Measurements from ENCODE around the gene NUP107.
A peak's percentile ranks its signal among the peaks of the same experiment; 100 is the strongest.

NUP107 gene

DNA sequence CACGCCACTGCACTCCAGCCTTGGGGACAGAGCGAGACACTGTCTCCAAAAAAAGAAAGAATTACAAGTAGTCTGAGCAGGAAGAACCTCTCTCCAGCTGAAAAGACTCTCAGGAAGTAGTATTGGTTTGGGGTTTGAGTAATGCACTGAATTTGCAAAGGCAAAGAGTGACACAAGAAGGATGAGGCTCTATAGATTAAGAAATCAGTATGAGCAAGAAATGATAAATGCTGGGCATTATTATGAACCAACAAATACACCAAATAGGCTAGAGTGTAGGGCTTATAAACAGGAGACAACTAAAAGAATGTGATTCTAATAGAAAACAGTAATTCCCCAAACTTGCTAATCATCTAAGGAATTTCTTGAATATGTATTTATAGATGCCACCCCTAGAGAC, 56.6 kb downstream of the NUP107 start:
- DNase-seq: no peak

GRCh38 chr12:68745376-68745903, 58.7 kb downstream of the NUP107 start:
- no peak for DNase-seq

DNA sequence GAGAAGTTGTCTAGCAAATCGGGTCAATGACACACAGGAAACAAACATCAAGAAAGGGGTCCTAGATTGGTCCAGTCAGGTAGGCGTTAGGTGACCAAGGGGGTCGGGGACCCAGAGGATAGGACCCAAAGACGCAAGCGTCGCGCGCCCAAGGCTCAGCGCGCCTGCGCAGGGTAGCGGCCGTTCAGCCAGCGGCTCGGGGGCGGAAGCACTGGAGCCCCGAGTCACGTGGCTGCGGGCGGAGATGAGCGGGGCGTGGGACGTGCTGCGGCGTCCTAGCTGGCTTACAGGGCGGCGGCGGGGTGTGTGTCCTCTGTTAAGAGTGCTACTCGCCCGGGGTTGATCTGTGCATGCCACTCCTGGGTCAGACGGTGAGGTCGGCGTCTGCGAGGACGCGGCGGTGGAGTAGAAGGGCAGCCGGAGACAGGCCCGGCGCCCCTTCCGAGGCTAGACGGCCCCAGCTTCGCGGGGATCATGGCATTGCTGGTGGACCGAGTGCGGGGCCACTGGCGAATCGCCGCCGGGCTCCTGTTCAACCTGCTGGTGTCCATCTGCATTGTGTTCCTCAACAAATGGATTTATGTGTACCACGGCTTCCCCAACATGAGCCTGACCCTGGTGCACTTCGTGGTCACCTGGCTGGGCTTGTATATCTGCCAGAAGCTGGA, 59.3 kb downstream of the NUP107 start, which contains the start of gene SLC35E3:
Gene SLC35E3 (plus strand): TSS at position 273 of the 668 bp plus-strand sequence. CDS start 202 bp downstream, at position 475.
- DNase-seq: peak; percentile 78 to 89

DNA sequence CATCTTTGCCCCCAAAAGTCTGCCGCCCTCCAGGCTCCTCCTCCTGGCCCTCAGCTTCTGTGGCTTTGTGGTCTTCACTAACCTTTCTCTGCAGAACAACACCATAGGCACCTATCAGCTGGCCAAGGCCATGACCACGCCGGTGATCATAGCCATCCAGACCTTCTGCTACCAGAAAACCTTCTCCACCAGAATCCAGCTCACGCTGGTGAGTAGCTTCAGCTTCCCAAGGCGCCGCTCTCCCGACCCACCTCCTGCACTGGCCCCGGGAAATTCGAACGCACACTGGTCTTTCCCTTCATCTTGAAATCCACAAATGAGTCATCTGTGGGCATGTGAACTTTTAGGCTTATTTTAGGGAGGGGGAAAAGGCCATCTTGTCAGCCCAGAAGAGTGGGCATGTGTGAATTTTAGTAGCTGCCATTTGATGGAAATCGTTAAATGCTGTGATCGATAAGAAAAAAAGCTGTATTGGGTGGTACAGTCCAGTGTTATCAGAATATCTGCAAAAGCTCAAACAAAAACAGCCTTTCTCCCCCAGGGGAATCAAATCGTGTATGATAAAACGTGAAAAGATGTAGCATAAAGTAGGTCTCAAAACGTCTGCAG, 59.9 kb downstream of the NUP107 start:
- DNase-seq: peak; percentile 11 to 26

DNA sequence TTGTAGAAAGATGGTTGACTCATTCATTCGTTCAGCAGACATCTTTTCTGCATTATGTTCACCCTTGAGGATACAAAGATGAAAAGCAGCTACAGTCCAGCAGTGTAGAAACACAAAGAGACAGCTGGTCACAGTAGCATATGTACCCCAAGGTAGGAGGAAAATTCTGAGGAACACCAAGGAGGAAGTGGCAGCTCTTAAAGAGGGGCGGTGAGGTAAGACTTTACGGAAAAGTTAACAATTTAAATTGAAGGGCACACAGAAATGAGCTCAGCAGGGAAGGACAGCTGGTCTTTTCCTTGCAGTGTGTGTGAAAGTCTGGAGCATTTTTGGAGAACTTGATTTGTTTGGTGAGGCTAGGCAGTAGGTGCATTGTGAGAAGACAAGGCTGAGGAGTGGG, 62.7 kb downstream of the NUP107 start:
- no peak for DNase-seq

GRCh38 chr12:68749861-68750260, 63.1 kb downstream of the NUP107 start:
- DNase-seq: no peak

GRCh38 chr12:68750506-68750905, 63.7 kb downstream of the NUP107 start:
- no peak for DNase-seq

DNA sequence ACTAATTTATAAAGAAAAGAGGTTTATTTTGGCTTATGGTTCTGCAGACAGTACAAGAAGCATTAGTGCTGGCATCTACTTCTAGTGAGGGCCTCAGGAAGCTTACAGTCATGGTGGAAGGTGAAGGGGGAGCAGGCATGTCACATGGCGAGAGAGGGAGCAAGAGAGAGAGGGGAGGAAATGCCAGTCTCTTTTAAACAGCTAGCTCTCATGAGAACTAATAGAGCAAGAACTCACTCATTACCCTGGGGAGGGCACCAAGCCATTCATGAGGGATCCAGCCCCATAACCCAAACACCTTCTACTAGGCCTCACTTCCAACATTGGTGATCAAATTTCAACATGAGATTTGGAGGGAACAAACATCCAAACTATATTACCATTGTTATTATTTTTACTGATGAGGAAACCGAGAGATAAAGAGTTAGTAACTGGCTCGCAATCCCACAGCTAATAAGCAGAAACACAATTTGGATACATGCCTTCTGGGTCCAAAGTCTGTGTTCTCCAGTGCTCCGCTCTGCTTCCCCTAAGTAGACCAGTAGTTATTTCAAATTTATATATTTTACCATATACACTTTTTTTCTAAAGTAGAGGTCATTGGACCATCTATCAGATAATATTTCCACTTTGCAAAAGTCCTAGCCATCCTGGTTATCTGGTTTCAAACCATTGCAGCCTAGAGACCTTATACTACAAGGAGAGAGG, 68.9 kb downstream of the NUP107 start:
- no peak for DNase-seq

DNA sequence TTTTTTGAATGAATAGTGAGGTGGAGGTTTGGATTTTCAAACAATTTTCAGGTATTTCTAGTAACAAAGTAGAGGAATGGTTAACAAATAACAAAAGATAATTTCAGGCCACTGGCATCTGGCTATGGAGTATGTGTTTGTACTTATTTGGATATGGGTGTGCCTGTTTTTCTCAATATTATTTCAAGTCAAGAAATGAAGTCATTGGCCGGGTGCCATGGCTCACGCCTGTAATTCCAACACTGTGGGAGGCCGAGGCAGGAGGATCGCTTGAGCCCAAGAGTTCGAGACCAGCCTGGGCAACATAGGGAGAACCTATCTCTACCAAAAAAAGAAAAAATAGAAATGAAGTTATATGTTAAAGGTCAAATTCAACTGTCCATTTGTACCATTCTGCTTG, 73.1 kb downstream of the NUP107 start:
- no peak for DNase-seq

GRCh38 chr12:68760806-68761441, 74.1 kb downstream of the NUP107 start:
- no peak for DNase-seq

- no peak for DNase-seq
Observed at GRCh38 chr12:68761442-68761812, 74.6 kb downstream of the NUP107 start.

- no peak for DNase-seq
Observed at GRCh38 chr12:68761901-68762630, 75.3 kb downstream of the NUP107 start.

DNA sequence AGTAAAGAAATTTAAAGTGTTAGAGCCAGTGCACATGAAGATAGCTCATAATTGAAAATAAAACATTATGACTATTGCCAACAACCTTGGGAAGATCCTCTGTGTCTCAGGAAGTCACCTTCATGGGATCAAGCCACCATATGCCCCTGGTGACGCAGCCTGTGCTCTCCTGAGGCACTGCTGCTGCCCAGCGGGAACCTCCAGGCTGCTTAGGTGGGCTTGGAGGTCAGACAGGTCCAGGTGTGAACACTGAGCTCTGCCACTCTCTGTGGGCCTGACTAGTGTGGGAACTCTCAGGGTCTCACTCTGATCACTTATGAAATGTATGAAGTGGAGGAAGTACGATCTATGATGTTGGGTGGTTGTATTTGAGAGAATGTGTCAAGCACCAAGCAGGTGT, 75.9 kb downstream of the NUP107 start:
- peak in 1 of 2 experiments; percentile 63 for DNase-seq

DNA sequence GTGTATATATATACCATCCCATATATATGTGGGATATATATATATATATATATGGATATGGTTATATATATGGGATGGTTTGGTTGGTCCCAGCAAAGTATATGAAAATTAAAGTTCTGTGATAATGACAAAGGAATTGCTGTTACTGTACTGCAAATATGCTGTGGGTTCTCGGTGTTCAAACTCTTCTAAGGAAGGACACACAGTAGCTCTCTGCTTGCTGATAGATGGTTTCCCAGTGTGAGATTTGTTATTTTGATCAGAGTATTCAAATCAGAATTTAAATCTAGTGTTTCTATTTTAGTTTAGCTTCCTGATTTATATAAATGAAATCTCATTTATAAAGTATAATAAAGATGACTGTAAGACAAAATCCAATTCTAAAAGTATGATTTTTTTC, 78.9 kb downstream of the NUP107 start:
- DNase-seq: no peak

DNA sequence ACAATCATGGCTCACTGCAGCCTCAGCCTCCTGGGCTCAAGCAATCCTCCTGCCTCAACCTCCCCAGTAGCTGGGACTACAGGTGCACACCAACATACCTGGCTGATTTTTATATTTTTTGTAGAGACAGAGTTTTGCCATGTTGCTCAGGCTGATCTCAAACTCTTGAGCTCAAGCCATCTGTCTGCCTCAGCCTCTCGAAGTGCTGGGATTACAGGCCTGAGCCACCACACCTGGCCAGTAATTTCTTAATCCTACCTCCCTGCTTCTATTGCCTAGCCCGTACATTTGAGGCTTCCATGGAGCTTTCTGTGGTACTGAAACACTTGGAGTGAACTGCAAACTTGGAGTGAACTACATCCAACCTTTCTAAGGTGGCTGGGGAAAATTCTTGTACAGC, 79.9 kb downstream of the NUP107 start:
- peak; percentile 60 to 89 for DNase-seq

DNA sequence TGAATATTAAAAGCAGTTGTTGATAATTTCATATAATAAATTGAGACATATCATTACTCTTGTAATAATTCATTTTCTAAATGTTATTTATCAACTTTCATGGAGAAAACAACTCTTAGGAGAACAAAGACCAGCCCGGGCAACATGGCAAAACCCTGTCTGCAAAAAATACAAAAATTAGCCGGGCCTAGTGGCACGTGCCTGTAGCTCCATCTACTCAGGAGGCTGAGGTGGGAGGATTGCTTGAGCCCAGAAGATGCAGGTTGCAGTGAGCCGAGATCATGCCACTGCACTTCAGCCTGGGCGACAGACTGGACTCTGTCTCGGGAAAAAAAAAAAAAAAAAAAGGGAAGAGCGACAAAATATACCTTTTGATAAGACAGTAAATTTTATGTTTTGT, 80.4 kb downstream of the NUP107 start:
- DNase-seq: peak in 1 of 2 experiments; percentile 10

DNA sequence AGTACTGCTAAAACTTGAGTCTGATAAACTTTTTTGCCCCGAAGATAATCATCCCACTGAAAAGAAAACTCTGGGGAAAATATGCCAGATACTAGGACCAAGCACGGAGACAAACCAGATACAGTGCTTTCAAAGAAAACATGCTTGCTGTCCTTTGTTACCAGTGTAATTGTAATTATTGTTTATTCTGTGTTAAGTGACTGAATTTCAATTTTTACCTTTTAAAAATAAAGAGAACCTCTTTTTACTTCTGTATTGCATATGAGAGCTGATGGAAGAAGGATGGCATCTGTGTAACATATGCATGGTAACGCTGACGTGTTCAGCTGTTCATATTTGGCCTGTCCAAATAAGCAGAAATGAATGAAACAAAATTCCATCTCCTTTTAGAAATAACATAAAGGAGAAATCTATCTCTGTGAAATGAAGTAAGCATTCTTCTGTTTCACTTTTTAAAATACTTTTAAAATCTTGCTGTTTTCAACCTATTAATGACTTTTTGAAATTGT, 81.7 kb downstream of the NUP107 start:
- no peak for DNase-seq

DNA sequence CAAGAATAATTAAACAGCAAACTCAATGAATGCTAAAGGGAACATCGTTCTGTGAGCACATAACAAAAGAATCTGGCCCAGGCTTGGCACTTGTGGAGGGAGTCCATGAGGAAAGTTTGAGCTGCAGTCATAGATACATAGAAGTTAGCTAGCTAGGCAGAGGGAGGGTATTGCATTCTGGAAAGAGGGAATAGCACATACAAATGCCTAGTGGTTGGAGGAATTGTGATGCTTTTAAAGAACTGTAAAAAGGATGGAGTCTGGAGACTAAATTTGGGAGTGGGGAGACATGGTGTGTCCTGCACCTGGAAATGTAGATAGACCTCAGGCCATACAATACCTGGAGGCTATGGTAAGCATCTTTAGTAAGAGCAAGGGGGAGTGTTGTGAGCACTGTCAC, 83.2 kb downstream of the NUP107 start:
- DNase-seq: no peak

DNA sequence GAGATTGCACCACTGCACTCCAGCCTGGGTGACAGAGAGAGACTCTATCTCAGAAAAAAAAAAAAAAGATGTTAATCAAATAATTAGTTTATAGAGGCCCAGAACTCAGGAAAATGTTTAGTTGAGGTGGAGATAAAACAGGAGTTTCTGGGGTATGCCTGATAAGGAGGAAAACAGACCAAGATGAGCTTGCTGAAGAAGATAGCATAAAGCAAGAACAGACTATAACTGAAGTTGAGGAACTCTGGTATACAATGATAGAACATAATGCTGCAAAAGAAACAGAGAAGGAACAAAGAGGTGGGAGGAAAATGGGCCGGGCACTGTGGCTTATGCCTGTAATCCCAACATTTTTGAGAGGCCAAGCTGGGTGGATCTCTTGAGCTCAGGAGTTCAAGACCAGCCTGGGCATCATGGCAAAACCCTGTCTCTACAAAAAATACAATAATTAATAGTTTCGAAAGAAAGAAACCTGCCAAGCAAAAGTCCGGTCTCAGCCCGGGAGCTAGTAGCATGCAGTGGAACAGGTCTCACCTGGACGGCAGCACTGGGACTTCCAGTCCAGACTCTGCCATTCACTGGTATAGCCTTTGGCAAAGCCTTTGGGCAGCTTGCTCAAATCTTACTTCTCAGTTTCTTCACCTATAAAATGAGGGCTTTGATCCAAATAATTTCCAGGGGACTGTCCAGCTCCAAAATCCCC, 84.6 kb downstream of the NUP107 start:
- DNase-seq: no peak

- no peak for DNase-seq
Observed at GRCh38 chr12:68772714-68773113, 85.9 kb downstream of the NUP107 start.

GRCh38 chr12:68773582-68773981, 86.8 kb downstream of the NUP107 start:
- DNase-seq: no peak

DNA sequence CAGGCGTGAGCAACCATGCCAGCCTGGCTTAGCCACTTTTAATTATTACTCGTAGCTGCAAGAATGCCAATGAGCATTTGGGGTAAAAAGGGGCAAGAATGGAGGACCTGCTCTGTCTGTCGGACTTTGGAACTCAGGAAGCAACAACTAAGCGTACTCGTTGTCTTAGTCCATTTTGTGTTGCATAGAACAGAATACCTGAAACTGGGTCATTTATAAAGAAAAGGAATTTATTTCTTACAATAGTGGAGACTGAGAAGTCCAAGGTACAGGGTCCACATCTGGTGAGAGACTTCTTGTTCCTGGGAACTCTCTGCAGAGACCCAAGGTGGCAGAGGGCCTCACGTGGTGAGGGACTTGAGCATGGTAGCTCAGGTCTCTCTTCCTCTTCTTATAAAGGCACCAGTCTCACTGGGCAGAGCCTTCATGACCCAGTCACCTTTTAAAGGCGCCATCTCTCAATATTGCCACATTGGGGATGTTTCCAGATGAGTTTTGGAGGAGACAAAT, 88.4 kb downstream of the NUP107 start:
- DNase-seq: no peak
